ENCODE measurements around the gene TLR8.

Gene TLR8

DNA sequence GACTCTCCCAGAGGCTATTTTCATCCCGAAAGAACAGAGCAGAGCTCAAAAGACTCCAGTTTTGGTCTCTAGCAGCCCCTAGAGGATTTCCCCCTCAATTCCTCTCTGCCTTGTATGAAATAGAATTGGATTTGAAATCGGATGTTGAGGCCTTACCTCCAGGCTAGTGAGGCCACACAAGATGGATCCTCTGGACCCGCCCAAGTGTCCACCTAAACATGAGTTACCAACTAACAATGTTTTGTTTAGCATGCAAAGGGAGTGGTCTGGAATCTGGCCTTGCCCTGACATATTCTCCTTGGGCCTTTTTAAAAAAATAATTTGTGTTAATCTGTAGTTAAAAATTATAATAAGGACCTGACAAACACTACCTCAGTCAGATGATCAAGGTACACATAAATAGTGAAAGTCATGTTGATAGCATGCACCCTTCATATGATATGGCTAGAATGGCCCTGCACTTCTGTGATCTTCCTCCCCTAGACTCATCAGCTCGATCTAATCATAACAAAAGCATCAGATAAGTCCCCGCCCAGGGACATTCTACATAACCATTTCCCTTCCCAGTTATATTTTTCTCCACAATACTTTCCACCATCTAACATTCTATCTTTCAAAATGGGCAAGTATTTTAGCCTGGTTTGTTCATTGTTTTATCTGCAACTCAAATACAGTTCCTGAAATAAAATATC is 6.5 kb downstream of the TLR8 start:
- ATAC-seq, result no peak
- TF ChIP-seq ISL1 (CRISPR knock-in tag; IDR thresholded peaks at IDR 0.05) (no peak), ZNF565 (CRISPR knock-in tag; conservative IDR thresholded peaks at IDR 0.05; ENCODE audit: low read depth) (no peak), BACH2 (CRISPR knock-in tag; IDR thresholded peaks at IDR 0.05; ENCODE audit: borderline replicate concordance) (no peak), ZNF8 (CRISPR knock-in tag; IDR thresholded peaks at IDR 0.05) (no peak), TCF4 (CRISPR knock-in tag; IDR thresholded peaks at IDR 0.05; ENCODE audit: borderline replicate concordance) (no peak), CSDC2 (CRISPR knock-in tag; IDR thresholded peaks at IDR 0.05) (no peak), TOX (CRISPR knock-in tag; IDR thresholded peaks at IDR 0.05; ENCODE audit: borderline replicate concordance) (no peak), ZNF70 (CRISPR knock-in tag; IDR thresholded peaks at IDR 0.05) (no peak), PPARA (CRISPR knock-in tag; IDR thresholded peaks at IDR 0.05; ENCODE audit: borderline replicate concordance) (no peak)
- TF ChIP-seq, protein P1, sequence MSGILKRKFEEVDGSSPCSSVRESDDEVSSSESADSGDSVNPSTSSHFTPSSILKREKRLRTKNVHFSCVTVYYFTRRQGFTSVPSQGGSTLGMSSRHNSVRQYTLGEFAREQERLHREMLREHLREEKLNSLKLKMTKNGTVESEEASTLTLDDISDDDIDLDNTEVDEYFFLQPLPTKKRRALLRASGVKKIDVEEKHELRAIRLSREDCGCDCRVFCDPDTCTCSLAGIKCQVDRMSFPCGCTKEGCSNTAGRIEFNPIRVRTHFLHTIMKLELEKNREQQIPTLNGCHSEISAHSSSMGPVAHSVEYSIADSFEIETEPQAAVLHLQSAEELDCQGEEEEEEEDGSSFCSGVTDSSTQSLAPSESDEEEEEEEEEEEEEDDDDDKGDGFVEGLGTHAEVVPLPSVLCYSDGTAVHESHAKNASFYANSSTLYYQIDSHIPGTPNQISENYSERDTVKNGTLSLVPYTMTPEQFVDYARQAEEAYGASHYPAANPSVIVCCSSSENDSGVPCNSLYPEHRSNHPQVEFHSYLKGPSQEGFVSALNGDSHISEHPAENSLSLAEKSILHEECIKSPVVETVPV (CRISPR knock-in tag; IDR thresholded peaks at IDR 0.05), result no peak

DNA sequence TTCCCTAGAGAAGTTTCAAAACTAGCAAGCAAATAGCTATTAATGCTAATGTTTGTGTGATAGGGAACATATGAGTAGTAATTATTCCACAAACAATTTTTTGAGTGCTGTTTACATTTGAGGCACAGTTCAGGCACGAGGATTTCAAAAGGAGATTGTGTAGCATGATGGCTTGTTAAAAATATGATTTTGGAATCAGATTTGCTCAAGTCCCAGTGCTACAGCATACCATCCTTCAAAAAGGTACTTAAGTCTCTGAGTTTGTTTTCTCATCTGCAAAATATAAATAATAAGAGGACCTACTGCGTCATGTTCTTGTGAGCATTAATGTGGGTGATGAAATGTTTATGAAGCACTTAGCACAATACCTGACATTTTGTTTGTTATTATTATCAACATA is 11.3 kb downstream of the TLR8 start:
- no peak for ATAC-seq
- TF ChIP-seq ZC3H10 (CRISPR knock-in tag; IDR thresholded peaks at IDR 0.05) (no peak), ZFP3 (CRISPR knock-in tag; IDR thresholded peaks at IDR 0.05) (no peak), ESRRG (CRISPR knock-in tag; IDR thresholded peaks at IDR 0.05) (no peak), CSDC2 (CRISPR knock-in tag; IDR thresholded peaks at IDR 0.05) (no peak), OSR1 (CRISPR knock-in tag; IDR thresholded peaks at IDR 0.05) (no peak), SNAI2 (CRISPR knock-in tag; IDR thresholded peaks at IDR 0.05) (no peak), RARB (CRISPR knock-in tag; IDR thresholded peaks at IDR 0.05) (no peak), ISL1 (CRISPR knock-in tag; IDR thresholded peaks at IDR 0.05) (no peak)
- TF ChIP-seq, protein P2, sequence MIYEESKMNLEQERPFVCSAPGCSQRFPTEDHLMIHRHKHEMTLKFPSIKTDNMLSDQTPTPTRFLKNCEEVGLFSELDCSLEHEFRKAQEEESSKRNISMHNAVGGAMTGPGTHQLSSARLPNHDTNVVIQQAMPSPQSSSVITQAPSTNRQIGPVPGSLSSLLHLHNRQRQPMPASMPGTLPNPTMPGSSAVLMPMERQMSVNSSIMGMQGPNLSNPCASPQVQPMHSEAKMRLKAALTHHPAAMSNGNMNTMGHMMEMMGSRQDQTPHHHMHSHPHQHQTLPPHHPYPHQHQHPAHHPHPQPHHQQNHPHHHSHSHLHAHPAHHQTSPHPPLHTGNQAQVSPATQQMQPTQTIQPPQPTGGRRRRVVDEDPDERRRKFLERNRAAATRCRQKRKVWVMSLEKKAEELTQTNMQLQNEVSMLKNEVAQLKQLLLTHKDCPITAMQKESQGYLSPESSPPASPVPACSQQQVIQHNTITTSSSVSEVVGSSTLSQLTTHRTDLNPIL (CRISPR knock-in tag; IDR thresholded peaks at IDR 0.05; ENCODE audit: low read depth), result no peak
- TF ChIP-seq, protein P1 (CRISPR knock-in tag; IDR thresholded peaks at IDR 0.05), result no peak

DNA sequence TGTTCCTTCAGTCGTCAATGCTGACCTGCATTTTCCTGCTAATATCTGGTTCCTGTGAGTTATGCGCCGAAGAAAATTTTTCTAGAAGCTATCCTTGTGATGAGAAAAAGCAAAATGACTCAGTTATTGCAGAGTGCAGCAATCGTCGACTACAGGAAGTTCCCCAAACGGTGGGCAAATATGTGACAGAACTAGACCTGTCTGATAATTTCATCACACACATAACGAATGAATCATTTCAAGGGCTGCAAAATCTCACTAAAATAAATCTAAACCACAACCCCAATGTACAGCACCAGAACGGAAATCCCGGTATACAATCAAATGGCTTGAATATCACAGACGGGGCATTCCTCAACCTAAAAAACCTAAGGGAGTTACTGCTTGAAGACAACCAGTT is 12.6 kb downstream of the TLR8 start:
- ATAC-seq, result no peak
- no peak for TF ChIP-seq ZFP3 (CRISPR knock-in tag; IDR thresholded peaks at IDR 0.05)
- no peak for TF ChIP-seq ZNF8 (CRISPR knock-in tag; IDR thresholded peaks at IDR 0.05)
- TF ChIP-seq BACH2 (CRISPR knock-in tag; IDR thresholded peaks at IDR 0.05; ENCODE audit: borderline replicate concordance), result no peak
- TF ChIP-seq ZNF70 (CRISPR knock-in tag; IDR thresholded peaks at IDR 0.05), result no peak
- TF ChIP-seq ZNF565 (CRISPR knock-in tag; conservative IDR thresholded peaks at IDR 0.05; ENCODE audit: low read depth), result no peak

DNA sequence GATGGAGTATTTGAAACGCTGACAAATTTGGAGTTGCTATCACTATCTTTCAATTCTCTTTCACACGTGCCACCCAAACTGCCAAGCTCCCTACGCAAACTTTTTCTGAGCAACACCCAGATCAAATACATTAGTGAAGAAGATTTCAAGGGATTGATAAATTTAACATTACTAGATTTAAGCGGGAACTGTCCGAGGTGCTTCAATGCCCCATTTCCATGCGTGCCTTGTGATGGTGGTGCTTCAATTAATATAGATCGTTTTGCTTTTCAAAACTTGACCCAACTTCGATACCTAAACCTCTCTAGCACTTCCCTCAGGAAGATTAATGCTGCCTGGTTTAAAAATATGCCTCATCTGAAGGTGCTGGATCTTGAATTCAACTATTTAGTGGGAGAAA is 13.2 kb downstream of the TLR8 start:
- no peak for ATAC-seq
- TF ChIP-seq CSDC2 (CRISPR knock-in tag; IDR thresholded peaks at IDR 0.05) (no peak), TCF4 (CRISPR knock-in tag; IDR thresholded peaks at IDR 0.05; ENCODE audit: borderline replicate concordance) (no peak)

DNA sequence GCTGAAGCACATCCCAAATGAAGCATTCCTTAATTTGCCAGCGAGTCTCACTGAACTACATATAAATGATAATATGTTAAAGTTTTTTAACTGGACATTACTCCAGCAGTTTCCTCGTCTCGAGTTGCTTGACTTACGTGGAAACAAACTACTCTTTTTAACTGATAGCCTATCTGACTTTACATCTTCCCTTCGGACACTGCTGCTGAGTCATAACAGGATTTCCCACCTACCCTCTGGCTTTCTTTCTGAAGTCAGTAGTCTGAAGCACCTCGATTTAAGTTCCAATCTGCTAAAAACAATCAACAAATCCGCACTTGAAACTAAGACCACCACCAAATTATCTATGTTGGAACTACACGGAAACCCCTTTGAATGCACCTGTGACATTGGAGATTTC is 14.6 kb downstream of the TLR8 start:
- ATAC-seq, result no peak
- TF ChIP-seq ZNF70 (CRISPR knock-in tag; IDR thresholded peaks at IDR 0.05) (no peak), ZNF565 (CRISPR knock-in tag; conservative IDR thresholded peaks at IDR 0.05; ENCODE audit: low read depth) (no peak), TOX (CRISPR knock-in tag; IDR thresholded peaks at IDR 0.05; ENCODE audit: borderline replicate concordance) (no peak), ZNF8 (CRISPR knock-in tag; IDR thresholded peaks at IDR 0.05) (no peak), OSR1 (CRISPR knock-in tag; IDR thresholded peaks at IDR 0.05) (no peak), TCF4 (CRISPR knock-in tag; IDR thresholded peaks at IDR 0.05; ENCODE audit: borderline replicate concordance) (no peak)

DNA sequence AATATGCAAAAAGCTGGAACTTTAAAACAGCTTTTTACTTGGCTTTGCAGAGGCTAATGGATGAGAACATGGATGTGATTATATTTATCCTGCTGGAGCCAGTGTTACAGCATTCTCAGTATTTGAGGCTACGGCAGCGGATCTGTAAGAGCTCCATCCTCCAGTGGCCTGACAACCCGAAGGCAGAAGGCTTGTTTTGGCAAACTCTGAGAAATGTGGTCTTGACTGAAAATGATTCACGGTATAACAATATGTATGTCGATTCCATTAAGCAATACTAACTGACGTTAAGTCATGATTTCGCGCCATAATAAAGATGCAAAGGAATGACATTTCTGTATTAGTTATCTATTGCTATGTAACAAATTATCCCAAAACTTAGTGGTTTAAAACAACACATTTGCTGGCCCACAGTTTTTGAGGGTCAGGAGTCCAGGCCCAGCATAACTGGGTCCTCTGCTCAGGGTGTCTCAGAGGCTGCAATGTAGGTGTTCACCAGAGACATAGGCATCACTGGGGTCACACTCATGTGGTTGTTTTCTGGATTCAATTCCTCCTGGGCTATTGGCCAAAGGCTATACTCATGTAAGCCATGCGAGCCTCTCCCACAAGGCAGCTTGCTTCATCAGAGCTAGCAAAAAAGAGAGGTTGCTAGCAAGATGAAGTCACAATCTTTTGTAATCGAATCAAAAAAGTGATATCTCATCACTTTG is 15.6 kb downstream of the TLR8 start:
- ATAC-seq, result no peak
- TF ChIP-seq TOX (CRISPR knock-in tag; IDR thresholded peaks at IDR 0.05; ENCODE audit: borderline replicate concordance) (no peak), TCF4 (CRISPR knock-in tag; IDR thresholded peaks at IDR 0.05; ENCODE audit: borderline replicate concordance) (no peak), ZC3H10 (CRISPR knock-in tag; IDR thresholded peaks at IDR 0.05) (no peak)
- TF ChIP-seq, protein P3, sequence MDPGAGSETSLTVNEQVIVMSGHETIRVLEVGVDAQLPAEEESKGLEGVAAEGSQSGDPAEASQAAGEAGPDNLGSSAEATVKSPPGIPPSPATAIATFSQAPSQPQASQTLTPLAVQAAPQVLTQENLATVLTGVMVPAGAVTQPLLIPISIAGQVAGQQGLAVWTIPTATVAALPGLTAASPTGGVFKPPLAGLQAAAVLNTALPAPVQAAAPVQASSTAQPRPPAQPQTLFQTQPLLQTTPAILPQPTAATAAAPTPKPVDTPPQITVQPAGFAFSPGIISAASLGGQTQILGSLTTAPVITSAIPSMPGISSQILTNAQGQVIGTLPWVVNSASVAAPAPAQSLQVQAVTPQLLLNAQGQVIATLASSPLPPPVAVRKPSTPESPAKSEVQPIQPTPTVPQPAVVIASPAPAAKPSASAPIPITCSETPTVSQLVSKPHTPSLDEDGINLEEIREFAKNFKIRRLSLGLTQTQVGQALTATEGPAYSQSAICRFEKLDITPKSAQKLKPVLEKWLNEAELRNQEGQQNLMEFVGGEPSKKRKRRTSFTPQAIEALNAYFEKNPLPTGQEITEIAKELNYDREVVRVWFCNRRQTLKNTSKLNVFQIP (CRISPR knock-in tag; IDR thresholded peaks at IDR 0.05; ENCODE audit: borderline replicate concordance, low read depth), result no peak
- TF ChIP-seq, protein P2 (CRISPR knock-in tag; IDR thresholded peaks at IDR 0.05; ENCODE audit: low read depth), result no peak
